HG03378 (cell line): ENCODE results near the gene LRP2.

Source experiments
- ATAC-seq: cut with Tn5 transposase; IDR thresholded peaks from one replicate; pipeline ENCODE4 v1.9.1; 2021; ENCODE audit warnings: mild to moderate bottlenecking, moderate library complexity; ENCODE audit not compliant: unreplicated experiment

Gene LRP2

DNA sequence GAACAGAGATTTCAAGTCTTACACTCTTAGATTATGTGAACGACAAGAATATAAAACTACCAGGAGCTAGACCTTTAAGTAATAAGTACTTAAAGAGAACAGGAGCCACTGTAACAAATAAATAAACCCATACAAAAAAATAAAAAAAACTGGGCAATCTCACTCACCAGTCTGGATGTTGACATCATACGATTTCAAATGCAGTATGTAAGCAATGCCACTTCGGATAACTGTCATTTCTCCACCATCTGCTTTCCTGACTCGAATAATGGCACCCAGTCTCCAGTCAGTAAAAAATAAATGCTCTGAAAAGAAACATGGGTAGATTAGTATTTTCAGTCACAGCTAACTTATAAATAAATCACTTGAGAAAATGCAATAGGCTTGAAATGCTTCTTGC is 115.1 kb downstream of the LRP2 start:
- no peak for ATAC-seq

DNA sequence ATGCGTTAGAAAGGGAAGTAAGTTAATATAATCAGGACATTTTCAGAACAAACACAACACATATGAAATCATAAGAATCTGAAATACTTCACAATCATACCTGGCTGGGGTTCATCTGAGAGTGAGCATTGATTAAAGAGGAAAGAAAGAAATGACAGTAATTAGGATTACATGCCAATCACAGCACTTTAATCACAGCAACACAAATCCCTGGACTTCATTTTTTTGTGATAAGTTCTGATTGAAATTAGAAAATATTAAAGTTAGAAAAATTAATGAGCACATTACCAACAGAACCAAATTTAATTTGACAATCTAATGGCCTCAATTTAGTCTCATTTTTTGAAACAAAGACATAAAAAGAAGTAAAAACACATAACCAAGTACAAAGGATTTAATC is 121.9 kb downstream of the LRP2 start:
- ATAC-seq: no peak

DNA sequence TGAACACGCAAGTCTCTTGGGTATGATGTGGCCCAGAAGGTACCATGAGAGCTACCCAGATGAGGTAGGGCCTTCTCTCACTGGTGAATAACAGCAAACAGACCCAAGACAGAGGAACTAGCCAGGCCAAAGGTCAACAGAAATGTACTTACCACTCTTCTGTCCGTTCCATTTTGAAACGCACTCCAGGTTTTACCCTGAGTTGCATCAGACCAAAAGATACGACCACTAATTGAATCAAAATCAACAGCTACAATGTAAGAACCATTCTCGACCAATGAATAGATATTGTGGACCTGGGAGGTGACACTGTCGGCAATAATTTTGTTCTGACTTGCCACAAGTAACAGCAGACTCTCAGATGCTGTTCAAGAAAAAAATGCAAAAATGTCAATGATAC is 124.4 kb downstream of the LRP2 start:
- no peak for ATAC-seq

DNA sequence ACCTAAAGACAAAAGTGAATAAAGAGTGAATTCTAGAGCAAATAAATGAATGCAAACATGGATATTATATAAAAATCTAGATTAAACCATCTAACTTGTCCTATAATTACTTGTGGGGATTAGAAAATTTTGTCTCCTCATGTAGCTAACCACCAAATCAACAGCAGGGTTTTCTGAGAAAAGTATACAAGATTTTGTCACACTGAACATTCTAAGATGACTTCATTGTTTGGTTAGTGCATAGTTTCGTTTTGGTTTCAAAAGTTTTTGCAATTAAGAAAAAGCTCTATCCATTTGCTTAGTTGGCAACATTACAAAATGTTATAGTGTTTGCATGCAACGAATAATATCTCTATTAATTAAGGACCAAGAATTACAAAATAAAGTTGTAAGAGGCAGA is 125.0 kb downstream of the LRP2 start:
- no peak for ATAC-seq

DNA sequence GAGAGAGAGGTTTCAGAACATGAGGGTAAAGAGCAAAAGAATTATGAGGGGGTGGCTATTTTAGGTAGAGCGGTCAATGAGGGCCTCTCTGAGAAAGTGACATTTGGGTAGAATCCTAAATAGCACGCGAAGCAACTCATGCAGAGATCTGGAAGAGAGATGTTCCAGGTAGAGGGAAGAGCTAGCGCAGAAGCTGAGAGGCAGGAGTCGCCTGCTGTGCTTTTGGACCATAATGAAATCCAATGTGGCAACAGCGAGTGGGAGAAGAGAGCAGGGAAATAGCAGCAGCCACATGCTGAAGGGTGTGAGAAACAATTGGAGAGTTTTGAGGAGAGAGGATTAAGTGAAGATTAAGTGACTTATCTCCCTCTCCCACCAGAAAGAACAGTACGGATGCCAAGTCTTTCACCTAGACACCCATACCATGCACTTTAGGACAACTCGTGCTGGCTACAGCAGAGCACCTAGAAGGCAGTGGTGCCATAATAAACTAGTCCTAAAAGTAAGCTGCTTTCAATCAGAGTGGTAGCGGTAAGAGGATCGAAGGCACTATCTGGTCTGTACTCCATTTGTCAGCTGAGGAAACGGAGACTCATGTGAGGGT is 129.7 kb downstream of the LRP2 start:
- no peak for ATAC-seq

DNA sequence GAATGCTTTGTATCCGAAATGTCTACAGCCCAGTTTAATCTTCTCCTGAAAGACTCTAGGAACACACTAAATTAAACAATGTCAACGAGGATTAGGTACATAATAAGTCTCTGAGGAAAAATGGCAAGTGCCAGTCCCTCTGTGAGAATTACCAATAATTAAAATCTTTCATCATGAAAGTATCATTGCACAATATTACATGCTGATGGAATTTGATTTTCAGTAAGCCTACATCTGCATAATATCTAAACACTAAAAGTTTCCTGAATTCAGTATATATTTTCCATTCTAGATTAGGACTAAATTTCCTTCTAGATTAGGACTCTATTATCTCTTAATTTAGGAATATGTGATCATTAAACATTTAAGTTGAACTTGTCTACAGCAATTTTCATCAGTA is 132.1 kb downstream of the LRP2 start:
- ATAC-seq: no peak

DNA sequence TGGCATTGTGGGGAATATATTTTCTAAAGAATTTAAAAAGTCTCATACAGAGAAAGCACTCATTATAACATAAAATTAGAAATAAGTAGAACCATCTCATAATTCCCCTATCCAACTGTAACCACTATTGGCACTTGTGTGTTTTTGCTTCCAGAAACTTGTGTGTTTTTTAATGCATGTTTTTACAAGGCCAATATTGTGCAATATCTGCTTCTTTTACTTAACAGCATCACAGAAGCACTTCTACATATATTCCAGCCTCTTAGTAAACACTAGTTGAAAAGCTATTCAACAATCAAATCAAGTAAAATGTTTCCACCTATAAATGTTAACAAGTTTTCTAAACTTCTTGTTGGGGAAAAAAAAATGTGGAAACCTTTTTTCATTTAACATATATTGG is 132.7 kb downstream of the LRP2 start:
- ATAC-seq: no peak

DNA sequence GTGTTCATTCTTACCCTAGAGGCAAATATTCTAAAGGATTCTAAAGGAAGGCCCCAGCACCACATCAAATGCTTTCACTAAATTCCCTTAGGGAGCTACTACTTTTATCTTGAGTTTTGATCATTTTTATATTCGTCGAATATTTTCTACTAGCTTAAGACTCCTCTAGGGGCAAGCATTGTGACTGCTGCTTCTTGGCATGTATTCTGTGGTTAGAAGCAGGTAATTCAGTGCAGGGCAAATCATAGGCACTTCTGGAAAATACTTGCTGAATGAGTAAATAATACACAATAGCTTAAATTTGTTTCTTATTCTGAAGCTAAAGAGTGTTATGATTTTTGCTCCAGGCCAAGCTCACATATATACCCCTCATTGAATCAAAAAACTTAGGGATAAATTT is 136.4 kb downstream of the LRP2 start:
- no peak for ATAC-seq

DNA sequence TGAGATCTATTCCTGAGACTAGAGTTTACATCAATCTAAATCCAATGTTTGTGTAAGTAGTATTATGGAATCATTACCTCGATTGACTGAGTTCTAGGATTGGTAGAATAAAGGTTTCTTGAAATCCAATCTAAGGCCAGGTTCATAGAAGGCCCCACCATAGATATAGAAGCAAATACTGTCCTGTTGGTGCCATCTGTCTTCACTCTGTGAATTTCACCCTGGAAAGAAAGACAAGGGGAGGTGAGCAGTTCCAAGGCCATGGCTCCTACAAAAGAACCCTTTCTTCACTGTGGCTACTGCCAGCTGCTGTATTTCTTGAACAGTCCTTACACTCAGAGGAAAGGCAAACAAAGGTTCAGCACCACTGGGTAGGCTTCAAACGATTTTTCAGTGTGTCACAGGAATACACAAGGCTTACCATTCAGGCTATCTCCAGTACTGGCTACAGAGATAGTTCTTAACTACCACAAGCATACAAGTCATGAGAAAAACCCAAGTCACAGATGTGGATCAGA is 137.0 kb downstream of the LRP2 start:
- ATAC-seq: no peak

DNA sequence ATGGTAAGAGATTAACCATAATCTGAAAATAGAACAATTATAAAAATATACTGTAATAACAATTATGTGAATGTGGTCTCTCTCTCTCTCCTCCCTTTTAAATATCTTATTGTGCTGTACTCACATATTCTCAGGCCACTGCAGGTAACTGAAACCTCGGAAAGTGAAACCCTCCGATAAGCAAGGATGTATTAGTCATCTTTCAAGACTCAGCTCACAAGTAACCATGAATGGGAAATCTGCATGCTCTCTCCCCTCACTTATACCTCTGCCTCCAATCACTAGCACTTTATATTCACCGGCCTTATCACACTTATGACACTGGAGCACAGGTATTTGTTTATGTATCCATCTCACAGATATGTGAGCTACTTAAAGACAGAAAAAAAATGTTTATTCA is 139.7 kb downstream of the LRP2 start:
- ATAC-seq: peak; percentile 93

DNA sequence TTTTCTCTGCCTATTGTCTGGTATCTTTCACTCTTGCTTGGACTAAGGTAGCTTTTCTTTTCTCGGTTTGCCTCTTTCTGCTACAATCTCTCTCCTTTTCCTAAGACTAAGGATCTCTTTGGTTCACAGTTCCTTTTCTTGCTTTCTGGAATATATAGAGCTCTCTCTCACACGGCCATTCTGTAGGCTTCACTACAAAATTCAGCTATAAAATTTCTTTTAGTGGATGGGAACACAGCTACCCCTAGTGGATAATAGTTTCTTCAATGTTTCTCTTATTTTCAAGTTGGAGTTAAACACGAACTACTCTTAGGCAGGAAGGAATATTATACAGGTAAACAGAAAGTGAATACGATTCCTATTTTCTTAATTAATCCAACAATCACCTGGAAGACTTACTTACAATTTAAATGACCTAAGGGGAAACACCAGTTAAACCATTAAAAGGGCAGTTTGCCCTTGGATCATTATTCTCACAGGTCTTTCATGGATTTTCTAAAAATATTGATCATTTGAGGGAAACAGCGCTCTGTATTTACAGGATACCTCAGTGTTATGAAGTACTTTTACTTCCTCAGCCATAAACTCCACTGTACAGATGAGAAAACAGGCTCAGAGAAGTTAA is 140.5 kb downstream of the LRP2 start:
- ATAC-seq: no peak

DNA sequence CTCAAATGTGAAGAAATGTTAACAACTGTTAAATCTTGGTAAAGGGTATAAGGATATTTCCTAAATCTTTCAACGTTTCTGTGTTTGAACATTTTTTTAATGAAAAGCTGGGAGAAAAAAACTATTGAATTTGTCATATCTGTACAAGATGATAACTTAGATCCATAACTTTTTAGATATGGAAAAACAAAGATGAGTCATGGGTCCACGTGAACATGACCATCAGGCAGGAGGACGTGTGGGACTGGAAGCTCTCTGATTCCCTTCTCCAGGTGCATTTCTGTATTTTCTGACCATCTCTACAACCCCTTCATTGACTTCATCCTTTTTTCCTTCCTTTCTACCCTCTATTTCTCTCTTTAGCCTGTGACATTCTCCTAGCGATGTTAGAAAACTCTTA is 151.4 kb downstream of the LRP2 start:
- ATAC-seq: no peak

DNA sequence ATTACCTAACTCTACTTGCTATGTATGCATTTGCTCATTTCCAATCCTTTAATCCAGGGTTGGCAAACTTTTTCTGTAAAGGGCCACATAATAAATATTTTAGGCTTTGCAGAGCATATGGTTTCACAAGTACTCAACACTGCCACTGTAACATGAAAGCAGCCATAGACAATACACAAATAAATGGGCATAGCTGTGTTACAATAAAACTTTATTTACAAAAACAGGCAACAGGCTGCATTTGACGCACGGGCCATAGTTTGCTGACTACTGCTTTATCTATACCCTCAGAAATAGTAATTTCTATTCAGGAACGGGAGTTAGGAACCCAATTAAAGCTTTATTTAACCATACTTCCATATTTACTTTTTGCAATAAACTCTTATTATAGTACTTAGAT is 154.3 kb downstream of the LRP2 start:
- no peak for ATAC-seq

DNA sequence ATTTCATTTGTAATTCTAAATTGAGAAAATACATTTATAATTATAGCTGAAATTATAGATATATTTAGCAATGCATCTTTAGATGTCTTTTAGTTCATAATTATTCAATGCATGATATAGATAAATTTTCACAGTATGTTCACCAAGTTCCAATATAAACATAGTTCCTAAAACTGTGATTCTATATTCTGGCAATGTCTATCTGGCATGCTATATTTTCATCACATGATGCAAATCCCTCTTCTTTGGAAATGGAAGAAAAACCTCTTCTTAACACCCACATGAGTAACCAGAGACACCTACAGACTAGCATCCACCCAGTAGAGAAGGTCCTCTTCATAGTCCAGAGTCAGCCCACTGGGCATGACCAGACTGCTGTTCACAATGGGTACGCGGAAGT is 157.2 kb downstream of the LRP2 start:
- ATAC-seq: no peak

DNA sequence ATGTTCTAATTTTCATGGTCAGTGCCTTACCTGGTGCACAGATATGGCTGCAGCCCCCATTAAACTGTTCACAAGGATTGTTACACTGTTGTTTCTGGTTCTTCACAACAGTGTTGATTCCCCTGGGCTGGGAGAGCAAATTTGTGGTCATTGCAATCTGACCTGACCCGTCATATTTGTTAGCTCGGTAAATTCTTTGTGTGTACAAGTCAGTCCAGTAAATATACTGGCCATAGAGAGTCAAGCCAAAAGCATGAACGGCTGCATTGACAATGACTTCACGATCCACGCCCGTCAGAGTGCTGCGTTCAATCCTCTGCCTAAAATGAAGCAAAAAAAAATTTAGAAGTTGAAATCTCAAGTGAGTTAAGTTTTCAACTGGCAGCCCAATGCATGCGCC is 158.4 kb downstream of the LRP2 start:
- no peak for ATAC-seq

DNA sequence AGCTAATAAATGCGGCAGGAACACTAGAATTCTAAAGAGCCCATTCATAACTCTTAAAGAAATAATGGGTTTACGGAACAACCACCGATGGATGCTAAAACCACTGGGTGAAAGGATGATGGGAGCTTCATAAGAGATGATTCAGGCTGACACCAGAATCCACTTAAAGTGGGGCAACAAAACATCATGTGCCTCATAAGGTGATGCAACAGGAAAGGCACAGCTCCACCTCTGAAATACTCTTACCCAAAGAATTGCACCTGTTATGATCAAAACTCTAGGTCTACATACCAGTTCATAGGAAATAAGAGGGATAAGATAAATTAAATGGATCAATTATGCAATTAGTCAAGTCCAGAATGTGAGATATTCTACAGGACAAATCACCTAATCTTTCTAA is 161.6 kb downstream of the LRP2 start:
- no peak for ATAC-seq

DNA sequence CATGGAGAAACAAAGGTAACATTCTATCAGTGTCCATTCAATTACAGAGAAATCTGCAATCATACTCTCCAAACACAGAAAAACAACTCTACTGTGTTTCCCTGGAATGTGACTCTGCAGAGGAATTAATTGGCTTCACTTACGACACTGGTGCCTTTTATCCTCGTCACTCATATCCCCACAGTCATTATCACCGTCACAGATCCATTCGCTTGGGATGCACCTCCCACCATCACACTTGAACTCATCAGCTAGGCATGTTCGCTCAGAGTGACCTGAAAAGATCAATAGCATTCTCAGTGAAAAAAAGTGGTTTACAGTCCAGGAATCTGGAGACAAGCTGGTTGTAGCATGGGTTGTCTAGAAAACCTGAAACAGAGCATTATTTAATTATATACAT is 168.7 kb downstream of the LRP2 start:
- ATAC-seq: no peak

DNA sequence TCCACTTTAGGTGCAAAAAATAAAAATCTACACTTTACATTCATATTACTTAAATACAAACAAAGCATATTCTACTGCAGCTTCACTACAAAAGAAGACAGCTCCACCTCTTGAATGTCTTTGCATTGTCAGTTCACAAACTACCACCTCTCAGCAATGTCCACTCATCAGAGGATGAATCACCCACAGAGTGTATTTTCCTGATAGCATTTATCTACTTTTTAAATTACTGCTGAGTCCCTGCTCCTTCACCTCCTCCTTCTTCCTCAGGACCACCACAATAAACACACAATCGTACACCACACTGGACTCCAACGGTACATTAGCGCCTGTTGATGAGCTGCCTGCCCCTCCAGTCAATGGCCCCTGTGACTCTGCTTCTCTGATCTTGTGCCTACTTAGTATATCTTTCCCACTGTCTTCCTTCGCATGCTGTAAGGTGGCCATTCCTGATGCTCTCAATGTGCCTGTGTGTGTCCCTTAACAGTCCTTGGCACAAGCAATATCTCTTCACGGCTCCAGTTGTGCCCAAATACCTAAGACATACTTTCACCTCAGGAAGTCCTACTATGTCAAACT is 172.0 kb downstream of the LRP2 start:
- ATAC-seq: no peak

DNA sequence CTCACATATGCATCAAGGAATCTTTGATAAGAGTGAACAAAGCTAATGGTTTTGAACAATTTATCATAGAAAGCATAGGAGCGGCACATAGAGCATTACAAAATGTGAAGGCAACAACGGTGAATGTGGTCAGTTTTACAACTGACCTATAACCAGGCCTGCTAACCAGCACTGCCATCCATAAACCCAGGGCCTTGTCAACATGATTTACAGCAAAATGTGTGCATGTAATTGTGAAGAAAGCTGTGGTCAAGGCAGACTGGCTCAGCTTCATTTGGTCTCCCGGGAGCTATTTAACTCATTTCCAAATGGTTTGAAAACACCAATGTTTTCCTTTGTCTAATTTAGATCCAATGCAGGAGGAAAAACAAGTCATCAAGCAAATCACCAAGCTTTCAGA is 173.2 kb downstream of the LRP2 start:
- ATAC-seq: no peak

DNA sequence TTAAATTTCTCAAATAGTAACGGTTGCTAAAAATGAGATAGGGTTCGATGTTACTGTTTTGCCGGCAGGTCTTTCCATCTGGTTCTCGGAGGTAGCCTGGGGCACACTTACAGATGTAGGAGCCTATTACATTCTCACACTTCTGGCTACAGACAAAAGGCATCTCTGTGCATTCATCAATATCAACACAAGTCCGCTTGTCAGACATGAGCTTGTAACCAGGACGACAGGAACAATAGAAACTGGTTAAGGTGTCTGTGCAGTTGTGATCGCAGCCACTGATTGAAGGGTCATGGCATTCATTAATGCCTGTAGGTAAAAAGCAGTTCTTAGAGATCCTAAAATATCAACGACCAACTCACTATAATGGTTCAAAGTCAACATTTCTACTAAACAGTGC is 176.6 kb downstream of the LRP2 start:
- ATAC-seq: no peak

DNA sequence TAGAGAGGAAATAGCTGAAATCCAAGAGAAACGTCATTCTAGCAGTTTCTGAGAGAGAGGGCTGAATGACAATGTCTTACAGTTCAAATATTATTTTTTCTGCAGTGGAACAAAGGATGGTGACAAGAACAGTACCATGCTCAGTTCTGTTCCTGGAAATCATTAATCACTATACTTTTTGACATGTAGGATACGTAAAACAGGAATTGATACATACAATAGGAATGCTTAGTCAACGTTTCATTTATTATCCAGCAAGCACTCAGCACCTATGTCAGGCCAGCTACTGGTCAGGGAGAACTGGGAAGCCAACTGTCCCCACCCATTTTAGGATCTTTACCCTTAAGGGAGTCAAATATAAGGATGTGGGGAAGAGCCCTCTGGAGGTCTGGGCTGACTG is 178.3 kb downstream of the LRP2 start:
- ATAC-seq: no peak

DNA sequence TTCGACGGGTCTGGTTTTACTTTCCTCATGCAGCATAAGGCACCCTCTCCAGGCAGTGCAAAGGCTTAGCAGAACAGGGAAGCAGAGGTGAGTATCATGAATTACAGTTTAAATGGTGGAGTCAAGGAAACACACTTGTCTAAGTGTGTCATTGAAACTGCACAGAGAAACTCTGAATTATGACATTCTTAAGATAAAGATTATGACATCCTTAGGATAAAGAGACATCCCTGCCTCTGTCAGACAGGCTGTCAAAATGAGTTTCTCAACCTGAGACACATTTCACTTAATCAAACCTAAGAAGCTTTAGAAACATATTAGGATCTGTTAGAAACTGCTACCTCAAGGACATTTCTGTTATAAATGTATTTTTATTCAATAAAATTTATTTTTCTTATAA is 179.8 kb downstream of the LRP2 start:
- no peak for ATAC-seq
